ENCODE measurements around the gene TAS2R16.

- no peak for TF ChIP-seq CTCF (conservative IDR thresholded peaks at IDR 0.05; ENCODE audit: low read depth in 2 of 2)
- no peak for TF ChIP-seq EZH2 (IDR thresholded peaks at IDR 0.05; ENCODE audit: low read depth, unreplicated experiment)
- no peak for TF ChIP-seq EZH2phosphoT487 (IDR thresholded peaks at IDR 0.05; ENCODE audit: unreplicated experiment)
- no peak for TF ChIP-seq POLR2AphosphoS5 (IDR thresholded peaks at IDR 0.05; ENCODE audit: low read depth)
- no peak for TF ChIP-seq ETS1 (IDR thresholded peaks at IDR 0.05)
- no peak for TF ChIP-seq REST (IDR thresholded peaks at IDR 0.05; ENCODE audit: unreplicated experiment)
These were observed 48.1 kb upstream of the TAS2R16 start for GRCh38 chr7:123043642-123044041.
